Activated CD4-positive, alpha-beta T cell treated with anti-CD3 and anti-CD28 coated beads, Interleukin-2, amount 50 U/mL, for 4 hours (primary cell): Measurements from ENCODE around the gene CDH7.

ENCODE experiments used
- DNase-seq, 2 experiments: peaks; one replicate each; pipeline ENCODE4 v3.0.0-alpha.2; 2020

The CDH7 gene

DNA sequence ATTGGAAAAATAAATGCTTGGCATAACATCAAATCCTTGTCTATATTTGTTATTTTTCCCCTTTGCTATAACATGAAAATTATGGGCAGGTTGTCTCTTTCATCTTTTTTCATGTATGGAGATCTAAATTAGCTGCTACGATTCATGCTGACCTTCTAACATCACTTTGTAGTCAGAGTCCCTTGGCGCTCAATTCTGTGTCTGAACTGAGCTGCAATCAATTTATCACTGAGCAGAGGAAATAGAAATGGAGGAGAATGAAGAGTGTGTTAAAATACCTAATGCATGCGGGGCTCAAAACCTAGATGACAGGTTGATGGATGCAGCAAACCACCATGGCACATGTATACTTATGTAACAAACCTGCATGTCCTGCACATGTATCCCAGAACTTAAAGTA lies 168.9 kb downstream of the CDH7 start:
- DNase-seq = no peak

DNA sequence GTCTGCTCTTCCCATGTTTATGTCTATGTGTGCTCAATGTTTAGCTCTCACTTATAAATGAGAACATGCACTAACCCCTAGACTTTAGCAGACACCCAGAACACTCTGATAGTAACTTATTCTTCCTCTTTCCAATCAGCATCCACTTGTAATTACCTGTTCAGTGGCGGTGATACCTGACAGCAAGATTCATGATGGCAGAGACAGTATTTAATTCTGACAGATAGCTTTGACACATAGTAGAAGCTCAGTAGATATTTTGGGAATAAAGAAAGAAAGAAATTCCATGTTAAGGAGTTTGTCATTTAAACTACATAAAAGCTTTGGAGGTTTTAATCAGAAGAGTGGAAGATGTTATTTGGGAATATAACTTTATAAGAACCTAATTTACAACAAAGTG lies 171.3 kb downstream of the CDH7 start:
- no peak for DNase-seq

DNA sequence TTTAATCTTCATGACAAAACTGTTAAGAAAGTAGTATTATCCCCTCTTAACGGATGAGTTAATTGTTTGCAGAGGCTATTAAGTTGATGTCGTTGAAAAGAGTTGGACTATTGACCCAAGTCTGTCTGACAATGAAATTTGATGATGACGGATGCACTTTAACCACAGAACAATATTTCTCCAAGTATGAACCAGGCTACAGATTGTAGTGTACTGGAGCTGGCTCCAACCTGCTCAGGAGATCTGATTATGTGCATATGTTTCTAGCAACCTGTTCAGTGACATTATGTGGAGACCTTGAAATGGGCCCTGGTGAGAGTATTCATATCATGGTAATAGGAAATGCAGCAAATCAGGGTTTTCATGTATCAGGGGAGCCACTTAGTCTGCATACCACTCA lies 174.1 kb downstream of the CDH7 start:
- no peak for DNase-seq

DNA sequence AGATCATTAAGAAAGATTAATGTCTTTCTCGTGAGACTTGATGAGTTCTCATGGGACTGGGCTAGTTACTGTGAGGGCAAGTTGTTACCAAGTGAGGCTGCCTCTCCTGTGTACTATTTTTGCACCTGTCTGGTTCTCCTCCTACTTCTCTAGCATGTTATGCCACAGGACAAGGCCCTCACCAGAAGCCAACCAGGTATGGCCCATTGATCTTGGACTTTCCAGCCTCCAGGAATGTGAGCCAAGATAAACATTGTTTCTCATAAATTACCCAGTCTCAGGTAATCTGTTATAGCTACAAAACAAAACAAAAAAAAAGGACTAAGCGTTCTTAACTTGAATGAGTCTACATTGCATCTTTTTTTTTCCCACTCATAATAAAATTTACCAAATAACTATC lies 184.1 kb downstream of the CDH7 start:
- DNase-seq = no peak

DNA sequence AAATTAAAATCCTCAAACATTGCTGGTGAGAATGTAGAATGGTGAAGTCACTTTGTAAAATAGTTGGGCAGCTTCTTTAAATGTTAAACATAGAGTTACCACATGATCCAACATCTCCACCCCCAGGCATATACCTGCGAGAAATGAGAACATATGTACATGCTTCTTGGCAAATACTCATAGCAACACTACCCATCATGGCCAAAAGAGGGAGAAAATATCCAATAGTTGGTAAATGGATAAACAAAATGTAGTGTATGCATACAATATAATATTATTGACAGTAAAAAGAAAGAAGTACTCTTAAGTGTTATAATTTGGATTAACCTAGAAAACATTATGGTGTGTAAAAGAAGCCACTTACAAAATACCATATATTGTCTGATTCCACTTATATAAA lies 185.9 kb downstream of the CDH7 start:
- DNase-seq = no peak

DNA sequence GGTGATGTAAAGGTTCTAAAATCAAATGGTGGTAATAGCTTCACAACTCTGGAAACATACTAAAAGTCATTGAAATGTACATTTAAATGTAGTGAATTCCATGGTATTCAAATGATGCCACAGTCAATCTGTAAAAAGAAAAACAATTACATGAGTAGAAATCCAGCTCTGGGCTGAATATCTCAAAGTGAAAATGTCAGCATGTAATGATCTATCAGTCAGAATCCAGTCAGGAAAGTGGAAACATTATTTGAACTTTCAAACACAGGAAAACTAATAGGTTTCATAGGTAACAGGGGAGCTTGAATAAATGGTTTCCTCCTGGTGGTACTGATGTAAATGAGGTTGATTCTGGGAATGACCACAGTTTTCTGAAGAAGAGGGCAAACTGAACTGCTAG lies 186.4 kb downstream of the CDH7 start:
- no peak for DNase-seq

DNA sequence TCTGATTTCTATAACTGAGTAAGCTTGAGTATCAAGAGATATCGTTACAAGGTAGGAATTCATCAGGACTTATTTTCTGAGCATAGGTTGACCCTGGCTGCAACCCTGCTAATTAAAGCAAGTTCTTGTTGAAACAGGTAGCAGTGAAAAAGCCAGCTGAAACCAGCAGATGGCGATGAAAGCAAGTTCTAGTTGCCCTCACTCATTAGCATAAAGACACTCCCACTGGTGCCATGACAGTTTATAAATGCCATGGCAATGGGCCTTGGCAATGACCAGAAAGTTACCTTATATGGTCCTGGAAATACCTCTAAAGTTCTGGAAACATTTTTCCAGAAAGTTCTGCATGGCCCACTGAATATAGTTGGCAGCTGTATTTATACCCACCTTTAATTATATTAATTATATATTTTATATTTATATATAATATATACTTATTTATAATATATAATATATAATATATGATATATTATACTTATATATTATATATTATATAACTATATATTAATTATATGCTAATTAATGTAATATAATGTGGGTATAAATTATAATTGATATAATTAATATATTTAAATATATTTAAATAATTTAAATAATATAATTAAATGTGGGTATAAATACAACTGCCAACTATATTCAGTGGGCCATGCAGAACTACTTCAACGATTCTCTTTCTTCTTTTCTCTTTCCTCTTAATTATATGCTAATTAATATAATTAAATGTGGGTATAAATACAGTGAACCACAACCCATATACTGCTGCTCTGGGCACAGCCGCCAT lies 188.0 kb downstream of the CDH7 start:
- DNase-seq = no peak
